AG08395 (cell line): ENCODE data around the gene PPP1R3G.

Experiments used
- DNase-seq: peaks from one replicate; pipeline ENCODE4 v3.0.0; 2012; ENCODE audit warnings: mixed read lengths, low spot score

The PPP1R3G gene

DNA sequence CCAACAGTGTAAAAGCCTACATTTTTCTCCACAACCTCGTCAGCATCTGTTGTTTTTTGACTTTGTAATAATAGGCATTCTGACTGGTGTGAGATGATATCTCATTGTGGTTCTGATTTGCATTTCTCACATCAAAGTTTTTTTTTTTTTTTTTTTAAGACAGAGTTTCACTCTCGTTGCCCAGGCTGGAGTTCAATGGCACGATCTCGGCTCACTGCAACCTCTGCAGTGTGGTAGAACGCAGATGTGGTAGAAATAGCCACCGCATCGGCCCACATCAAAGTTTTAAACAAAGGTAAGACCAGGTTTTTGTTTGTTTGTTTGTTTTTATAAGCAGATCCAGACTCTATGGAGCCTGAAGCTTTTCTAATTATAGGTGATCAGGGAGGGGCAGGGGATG, 12.7 kb upstream of the PPP1R3G start:
- no peak for DNase-seq

DNA sequence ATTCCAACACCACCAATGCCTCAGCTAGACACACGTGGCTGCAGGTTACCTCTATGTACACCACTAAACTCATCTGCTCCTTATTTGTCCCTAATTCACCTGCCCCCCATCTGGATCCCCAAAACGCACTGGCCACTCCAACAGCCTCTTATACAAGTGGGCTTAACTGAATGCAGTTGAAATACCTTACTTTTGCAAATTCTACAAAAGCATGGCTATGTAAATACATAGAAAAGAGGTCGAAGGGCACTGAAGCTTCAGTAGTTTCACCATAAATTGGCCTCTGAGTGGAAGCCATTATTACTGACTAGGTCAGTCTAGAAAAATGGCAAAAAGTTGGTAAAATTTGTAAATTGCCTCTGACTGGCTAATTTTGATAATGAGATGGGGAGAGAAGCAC, 11.1 kb upstream of the PPP1R3G start:
- no peak for DNase-seq

DNA sequence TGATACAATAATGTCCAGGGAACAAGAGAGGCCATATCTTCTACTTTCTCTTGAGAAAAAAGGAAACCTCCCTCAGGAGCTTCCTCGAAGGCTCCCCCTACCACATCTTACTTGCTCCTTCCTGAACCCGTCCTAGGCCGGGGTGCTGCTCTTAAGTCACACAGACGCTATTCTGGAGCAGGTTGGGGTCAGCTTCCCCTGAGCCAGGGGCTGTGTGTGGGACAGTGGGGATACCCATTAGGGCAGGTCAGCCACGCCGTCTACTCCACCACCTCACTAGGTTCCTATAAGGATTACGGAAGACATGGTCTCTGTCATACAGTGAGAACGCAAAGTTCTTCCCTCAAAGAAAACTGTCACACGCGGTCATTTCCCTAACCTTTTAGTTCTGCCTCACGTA, 8.2 kb upstream of the PPP1R3G start:
- no peak for DNase-seq

DNA sequence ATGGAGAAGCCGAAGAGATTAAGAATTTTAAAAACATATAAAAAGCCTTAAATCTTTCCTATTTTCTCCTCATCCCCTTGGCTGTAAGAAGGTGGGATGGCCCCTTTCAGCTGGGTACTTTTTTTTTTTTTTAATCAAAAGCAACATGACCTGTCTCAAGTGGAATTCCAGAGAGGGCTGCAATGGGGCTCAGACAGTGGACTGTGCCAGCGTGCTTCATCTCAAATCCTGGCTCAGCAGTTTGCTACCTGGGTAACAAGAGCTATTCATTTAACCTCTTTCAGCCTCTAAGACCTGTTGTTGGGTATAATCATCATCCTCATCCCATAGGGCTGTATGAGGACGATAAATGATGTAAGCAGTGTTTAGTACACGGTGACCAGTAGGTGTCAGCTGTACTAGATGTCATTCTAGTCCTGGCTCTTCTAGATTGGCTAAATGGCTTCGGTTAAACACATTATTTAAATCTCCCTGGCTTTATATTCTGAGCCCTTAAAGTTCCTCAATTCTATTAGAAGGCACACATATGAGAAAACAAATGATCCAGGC, 6.9 kb upstream of the PPP1R3G start:
- no peak for DNase-seq

DNA sequence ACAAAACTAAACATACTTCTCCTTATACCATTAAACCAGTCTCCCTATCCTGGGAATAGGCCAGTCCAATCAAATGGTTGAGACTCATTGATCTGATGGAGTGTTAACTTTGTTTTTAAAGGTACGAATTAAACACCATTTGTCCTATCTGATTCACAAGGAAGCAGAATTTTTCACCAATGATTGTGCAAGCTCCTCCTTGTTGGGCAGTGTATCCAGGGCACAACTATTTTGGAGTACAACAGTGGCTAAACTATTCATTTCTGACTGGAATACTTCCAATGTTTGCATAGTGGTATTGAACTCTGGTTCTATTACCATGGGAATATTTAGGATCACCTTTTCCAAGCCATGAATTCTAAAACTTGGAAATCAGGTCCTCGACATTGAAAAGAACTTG, 5.4 kb upstream of the PPP1R3G start:
- no peak for DNase-seq

DNA sequence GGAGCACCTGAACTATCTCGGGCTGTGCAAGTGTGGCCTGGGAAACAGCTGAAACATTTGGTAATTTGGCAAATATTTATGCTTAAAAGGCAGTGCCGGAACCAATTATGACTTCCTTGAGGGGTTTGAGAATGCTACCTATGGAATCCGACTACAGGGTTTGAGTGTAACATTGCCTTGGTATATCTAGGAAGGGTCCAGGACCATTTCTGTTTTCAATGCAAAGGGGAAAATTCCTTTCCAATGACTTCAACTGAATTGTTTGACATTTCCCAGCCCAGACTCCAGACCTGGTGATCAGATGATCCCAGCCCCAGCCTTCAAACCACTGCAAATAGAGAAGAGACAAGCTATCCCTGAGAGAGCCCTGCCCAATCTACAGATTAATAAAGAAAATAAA, 4.6 kb upstream of the PPP1R3G start:
- DNase-seq, result no peak

DNA sequence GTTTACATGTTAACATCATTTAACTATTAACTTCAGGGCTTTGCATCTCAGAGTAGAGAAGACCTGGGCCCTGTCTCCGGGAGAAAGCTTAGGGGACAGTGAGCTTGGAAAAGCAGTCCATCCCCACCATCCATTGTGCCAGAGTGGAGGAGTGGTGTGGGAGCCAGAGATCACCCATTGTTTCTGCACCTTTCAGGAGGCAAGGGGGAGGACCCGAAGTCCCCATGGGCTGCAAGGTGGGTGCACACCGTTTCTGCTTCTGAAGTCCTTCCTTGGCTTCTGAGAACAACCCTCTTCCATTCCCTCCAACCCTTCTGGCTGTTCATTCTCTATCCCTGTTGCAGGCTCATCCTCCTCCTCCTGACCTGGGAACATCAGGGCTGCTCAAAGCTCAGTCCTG, 4.0 kb upstream of the PPP1R3G start:
- DNase-seq, result no peak

DNA sequence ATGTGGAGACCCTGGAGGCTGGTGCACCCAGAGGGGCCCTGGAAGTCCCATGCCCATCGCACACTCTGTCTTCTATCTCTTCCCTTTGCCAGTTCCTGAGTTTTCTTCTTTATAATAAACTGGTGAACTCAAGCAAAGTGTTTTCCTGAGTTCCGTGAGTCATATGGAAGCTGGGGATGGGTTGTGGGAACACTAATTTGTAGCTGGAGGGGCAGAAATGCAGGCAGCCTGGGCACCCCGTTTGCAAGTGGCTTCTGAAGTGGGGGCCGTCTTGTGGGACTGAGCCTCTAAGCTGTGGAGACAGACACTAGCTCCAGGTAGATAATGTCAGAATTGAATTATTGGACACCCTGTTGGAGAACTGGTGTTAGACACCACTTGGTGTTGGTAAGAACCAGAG, 3.2 kb upstream of the PPP1R3G start:
- no peak for DNase-seq

DNA sequence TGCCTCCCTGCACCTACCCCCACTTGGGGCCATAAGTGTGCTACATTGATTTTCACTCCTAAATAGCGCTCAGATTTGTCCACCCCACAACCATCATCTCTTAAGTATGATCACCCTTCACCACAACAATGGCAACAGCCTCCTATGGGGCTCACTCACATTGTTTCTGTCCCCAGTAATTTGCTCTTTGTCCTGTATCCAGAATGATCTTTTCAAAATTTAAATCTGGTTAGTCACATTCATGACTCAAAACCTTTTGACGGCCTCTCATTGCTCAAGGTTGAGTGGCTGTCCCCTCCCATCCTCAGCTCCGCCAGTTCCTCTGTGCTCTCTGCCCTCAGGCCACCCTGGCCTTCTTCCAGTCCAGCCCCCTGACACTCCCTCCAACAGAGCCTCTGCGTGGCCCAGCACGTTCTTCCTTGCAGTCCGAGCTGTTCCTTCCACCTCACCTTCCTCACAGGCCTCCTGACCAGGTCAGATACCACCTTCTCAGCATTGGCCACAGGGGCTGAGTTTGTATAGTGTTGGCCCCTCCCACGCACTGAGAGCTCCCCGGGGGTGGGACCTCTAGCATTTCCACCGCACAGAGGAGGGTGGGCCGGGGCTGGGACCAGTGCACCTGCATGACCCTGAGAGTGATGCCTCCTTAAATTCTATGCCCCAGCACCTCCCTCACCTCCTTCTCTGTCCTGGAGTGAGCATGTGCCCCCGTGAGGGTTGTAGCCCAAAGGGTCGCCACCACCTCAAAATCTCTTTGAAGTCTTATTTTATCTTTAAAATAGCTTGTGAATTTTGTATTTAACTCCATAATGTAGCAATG, 2.4 kb upstream of the PPP1R3G start:
- DNase-seq, result peak; percentile 92

DNA sequence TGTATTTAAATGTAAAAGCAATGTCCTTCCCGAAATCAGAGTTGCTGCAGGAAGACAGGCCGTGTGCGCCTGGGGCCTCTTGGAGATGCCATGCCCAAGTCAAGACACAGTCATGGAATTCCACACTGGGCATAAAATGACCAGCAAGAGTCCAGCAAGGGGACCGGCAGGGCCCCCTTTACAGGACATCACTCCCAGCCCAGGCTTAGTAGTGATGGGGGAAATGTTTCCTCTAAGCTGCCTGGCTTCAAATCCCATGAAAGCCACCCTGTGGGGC, 1.9 kb upstream of the PPP1R3G start:
- DNase-seq, result no peak

DNA sequence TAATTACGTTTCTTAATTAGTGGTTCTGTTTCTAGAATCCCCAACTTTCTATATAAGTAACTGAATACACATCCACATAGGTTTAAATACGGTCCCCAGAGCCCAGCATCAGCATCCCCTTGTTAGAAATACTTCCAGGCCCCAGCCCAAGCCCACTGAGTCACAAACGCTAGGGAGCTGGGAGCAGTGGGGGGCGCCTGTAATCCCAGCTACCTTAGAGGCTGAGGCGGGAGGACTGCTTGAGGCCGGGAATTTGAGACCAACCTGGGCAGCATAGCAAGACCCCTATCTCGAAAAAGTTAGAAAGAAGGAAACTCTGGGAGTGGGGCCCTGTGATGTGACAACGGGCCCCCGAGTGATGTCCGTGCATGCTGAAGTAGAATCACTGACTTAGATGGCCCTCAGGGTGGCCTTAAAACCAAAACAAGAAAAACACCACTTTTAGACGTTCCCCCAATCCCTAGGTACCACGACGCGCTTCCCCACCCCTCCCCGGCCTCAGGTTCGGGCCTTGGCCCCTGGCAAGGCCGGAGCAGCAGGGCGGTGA, 1.3 kb upstream of the PPP1R3G start:
- DNase-seq, result no peak

DNA sequence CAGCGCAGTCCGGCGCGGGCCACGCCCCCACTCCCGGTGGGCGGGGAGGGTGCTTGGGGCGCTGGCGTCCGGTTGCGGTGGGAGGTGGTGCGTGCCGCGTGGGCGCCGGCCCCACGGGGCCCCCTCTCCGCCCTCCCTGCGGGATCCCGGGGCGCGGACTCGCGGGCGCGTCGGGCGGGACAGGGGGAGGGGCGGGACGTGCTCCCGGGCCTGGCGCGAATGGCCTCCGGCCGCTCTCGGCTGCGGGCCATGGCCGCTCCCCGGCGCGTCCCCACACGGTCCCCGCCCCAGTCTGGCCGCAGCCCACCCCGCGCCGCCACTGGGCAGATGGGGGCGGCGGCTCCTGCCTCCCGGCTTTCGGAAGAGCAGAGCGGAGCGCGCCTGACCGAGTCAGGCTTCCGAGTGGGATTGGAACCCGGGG, 771 bp upstream of the PPP1R3G start:
- DNase-seq, result peak; percentile 33

DNA sequence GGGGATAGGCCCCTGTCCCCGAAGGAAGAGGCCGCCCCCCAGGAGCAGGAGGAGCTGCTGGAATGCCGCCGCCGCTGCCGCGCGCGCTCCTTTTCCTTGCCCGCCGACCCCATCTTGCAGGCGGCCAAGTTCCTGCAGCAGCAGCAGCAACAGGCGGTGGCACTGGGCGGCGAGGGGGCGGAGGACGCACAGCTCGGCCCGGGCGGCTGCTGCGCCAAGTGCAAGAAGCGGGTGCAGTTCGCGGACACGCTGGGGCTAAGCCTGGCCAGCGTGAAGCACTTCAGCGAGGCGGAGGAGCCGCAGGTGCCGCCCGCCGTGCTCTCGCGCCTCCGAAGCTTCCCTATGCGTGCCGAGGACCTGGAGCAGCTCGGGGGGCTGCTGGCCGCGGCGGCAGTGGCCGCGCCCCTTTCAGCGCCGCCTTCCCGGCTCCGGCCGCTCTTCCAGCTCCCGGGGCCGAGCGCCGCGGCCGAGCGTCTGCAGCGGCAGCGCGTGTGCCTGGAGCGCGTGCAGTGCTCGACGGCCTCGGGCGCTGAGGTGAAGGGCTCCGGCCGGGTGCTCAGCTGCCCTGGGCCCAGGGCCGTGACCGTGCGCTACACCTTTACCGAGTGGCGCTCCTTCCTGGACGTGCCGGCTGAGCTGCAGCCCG, 630 bp downstream of the PPP1R3G start:
- no peak for DNase-seq

DNA sequence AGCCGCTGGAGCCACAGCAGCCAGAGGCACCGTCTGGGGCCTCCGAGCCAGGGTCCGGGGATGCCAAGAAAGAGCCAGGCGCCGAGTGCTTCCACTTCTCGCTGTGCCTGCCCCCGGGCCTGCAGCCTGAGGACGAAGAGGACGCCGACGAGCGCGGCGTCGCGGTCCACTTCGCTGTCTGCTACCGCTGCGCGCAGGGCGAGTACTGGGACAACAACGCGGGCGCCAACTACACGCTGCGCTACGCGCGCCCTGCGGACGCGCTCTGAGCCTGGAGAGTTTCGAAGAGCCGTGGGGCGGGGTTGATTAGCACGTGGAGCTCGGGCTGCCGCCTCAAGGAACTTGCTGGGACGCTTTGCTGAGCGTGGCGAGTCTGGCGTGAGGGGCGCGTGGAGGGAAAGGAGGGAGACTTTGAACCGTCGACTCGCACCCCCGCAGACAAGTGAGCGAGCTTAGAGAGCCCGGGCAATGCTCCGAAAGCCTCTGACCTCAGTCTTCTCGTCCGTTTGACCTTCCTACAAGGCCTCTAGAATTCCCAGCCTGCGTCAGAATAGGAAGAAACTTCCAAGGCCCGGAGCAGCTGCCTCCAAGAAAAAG, 1.3 kb downstream of the PPP1R3G start:
- no peak for DNase-seq

DNA sequence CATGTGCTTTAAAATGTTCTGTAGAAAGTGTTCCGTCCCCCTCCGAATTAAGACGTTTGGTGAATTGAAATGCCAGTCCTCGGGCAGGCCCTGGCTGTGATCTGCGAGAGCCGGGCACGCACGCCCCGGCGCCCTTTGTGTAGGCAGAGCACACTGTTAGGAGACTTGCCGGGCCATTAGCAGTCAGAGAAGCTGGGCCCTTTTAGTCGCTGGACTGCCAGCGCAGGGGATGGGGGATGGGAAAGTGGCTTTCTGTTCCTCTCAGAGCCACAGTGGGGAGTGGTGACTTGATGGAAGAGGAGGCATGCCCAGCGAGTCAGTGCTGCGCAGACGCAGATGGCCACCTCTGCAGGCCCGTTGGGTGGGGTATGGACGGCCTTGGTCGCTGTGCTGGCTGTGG, 2.2 kb downstream of the PPP1R3G start:
- no peak for DNase-seq

DNA sequence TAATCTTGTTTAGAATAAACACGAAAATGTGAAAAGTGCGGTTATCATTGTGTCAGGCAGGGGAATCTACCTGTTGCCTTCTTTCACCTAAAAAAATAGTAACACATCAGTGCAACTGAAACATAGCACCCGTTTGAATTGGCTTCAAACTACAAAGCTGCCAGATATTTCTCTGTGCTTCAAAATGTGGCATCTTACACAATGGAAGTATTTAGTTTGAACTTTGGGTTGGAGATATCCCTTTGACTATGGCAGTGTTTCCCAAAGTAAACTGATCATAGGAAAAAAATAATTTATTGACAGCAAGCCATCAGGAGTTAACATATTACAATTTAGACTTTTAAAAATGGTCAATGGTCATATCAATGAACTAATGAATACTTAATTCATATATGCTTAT, 3.6 kb downstream of the PPP1R3G start:
- DNase-seq, result no peak

DNA sequence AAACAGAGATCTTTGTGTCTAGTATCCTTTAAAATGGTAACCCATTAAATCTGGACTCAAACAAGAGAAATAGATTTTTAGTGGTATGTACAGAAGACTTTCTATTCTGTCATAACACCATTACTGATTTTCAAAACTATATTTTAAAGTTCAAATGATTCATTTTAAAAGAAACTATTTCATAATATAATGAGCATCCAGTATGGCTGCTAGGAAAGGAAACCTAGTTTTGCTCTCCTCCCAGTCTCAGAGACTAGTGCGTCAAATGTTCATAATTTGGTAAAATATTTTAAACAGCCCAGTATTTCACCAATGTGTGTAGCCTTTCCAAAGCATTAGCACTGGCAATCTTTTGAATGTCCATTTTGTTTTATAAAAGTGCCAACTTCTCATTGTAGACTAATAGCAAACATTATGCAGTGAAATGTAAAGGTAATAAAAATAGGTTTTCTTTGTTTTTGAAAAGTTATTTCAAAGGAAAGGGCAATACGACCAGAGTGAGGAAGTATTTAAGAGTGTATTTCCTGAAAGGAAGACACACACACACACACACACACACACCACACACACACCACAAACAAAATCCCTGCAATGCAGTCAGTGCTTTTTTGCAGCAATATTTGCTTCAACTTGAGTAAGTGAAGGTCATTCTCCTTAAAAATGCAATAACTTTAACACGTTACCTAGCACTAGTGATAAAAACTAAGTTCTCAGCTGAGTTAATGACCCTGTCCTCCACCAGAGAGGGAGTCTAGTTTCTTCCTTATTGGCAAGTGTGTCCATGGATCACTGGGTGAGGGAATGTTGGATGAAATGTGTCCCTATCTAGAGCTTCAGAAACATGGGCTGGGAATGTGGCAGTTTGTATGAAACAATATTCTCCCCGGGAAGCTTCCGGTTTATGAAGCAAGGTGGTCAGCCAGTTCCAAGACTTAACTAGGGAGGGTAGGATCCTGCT, 4.6 kb downstream of the PPP1R3G start:
- DNase-seq, result no peak

DNA sequence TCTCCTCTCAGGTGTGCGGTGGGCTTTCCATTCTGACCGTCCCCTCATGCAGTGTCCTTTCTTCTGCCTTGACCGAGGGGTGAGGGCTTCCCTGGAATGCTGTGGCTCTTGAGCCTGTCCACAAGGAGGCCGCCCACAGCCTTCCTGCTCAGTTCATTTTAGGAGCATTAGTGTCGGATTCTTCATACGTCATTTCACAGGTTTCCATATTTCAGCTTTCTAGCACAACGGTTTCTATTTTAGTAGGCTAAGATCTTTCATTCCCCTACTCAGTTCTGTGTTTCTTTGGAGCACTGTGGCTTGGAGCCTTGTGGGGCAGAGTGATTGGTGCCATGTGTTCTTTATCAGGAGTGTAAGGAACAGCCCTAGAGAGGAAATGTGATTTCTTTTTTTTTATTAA, 5.5 kb downstream of the PPP1R3G start:
- no peak for DNase-seq

DNA sequence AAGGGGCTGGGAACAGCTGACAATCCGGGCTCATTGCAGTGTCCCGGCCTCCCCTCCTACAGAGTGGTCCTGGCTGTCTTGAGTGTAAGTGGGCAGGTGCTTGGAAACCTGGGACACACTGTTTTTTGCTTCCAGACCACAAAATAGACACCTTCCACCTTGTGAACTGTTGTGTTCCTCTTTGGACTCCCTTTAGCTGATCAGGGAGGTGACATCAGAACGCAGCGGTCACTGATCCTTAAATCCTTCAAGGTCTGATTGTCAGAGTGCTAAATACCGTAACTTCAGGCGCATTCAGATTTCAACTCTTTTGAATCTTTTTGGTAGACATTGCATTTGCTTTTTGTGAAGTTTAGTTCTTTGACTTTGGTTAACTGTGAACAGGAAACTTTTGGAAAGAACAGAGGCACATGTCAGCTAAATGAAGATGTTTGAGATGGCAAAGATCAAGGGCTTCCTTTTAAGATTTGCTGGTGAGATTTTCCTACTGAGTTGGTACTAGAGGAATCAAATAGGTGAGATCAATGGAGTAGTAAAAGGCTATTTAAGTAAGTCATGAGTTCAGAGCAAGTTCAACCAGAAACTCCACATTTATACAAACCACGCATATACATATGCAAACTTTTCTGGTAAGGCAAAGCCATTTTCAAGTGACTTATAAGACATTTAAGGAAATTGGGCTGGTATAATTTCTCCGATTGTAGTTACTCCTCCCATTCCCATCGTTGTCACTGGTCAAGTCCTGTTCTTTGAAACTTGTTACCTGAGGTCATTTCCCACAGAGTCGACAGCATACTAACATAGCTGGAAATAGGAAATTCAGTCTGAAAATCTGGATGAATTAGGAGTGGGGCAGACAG, 6.3 kb downstream of the PPP1R3G start:
- no peak for DNase-seq

DNA sequence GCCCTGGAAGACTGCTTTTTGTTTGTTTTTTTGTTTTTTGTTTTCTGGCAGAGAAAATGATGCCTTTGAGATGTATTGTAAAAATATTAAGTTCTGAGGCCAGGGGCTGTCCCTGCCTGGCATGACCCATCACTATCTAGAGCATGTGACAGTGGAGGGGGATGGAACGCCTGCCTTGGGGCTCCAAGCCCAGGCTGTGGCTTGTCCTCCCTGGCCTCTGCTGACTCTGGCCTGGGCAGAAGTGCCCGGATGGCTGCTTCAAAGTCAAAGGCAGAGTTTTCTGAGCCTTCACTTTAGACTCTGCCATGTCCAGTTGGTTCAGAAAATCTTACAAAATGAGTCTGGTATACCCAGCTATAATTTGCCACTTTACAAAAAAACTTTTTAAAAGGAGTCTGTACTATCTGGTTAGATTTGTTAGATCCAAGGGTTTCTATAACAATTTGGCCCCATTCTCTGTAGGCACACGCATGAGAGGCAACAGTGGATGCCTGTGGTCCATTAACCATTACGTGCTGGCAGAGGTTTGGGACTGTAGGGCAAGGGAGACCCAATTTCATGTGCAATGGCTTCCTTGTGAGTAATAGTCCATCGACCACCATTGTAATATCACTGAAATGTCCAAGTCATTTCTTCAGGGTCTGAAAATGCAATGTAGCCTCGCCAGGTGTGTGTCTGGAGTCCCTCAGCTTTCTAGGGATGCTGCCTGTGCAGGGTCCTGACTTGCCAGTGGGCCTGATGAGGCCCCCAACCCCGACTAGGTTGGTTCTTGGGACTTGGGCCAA, 8.3 kb downstream of the PPP1R3G start:
- no peak for DNase-seq
